ENCODE data around the gene FOXRED2. TPM values are rescaled to one million over a fixed set of nuclear protein-coding genes. Genes with fewer than 3 reads are reported as not detected.
A peak's percentile ranks its signal among the peaks of the same experiment; 100 is the strongest.
"Not testable (repeated sequence)": the region's sequence is repeated elsewhere in the genome, so short reads cannot be mapped to it uniquely, and the experiment has no call there.

FOXRED2 gene
- total and polyA plus RNA-seq, 5 donors from 2014 or later: 0.44 to 1.5 (median 1.2) TPM

GRCh38 chr22:36532466-36532865 is 25.6 kb upstream of the FOXRED2 start:
- Mint-ChIP-seq H3K36me3 (no peaks in the 10 kb centered on the region), H3K4me3 (peak overlapping the region in 1 of 4 donors; percentile 12), H3K9me3 (no peaks in the 10 kb centered on the region), H3K27ac (no peak overlapping the region), H3K27me3 (peaks cover 11% of the 10 kb centered on the region), H3K4me1 (peaks cover 0 to 22% (median 6%) of the 10 kb centered on the region in 4 donors)
- no peak for DNase-seq
- no peak overlapping the region for H3K27ac ChIP-seq (ENCODE audit: insufficient read depth, low read length, poor library complexity, severe bottlenecking)
- no peak for ATAC-seq (ENCODE audit: low read depth in 2 of 2)
- peaks cover 20% of the 10 kb centered on the region for H3K4me1 ChIP-seq (ENCODE audit: control insufficient read depth, insufficient read depth, low read length, poor library complexity, severe bottlenecking)
- no peaks in the 10 kb centered on the region for H3K9me3 ChIP-seq (ENCODE audit: control insufficient read depth in 2 of 2, low read length in 2 of 2)
- H3K36me3 ChIP-seq (ENCODE audit: control insufficient read depth, insufficient read depth, low read length): no peaks in the 10 kb centered on the region
- H3K4me3 ChIP-seq (ENCODE audit: low read depth, low read length): no peak overlapping the region
- H3K27me3 ChIP-seq (ENCODE audit: control insufficient read depth, insufficient read depth, low read length): no peaks in the 10 kb centered on the region

DNA sequence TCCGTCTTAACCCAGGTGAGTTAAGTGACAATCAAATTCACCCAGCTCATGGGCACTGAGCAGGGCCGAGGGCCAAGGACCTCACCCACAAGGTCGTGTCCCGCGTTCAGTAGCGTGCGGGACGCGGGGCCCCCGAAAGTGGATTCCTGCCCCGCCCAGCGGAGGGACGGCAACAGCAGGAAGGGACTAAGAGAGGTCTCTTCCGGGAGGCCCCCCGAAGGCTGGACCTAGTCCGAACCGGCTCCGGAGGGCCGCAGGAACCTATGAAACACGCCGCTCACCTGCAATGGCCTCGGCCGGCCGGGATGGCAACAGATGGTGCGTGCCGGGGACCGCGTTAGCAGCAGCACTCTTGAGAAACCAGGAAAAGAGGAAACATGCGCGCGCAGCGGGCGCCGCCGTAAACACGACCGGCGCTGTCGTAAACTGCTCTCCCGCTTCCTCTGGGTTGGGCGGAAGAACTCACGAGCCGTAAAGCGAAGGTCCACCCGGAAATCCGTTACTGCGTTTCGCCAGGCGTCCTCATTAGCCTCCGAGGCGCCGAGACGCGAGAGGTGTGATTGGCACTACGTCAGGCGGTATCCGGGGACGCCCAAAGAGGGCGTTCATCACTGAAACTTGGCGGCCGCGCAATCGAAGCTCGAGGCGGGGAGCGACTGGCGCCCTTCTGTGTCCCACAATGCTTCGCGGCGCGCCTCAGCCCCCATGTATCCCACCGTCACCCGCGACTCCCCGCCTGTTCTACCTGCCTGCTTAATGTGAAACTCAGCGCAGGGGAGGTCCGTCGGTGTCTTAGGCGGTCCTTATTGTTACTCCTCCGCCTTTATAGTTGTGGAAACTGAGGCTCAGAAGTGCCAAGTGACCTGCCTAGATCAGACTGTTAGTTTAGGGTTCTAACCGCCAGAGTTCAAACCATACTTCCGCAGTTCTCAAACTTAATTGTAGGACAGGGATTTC is 22.2 kb upstream of the FOXRED2 start, which contains the start of gene EIF3D:
EIF3D (minus strand) TSS at position 372 of the 957 bp plus-strand sequence. CDS start 3,045 bp downstream, outside the sequence.
- H3K9me3 Mint-ChIP-seq: no peaks in the 10 kb centered on the region

DNA sequence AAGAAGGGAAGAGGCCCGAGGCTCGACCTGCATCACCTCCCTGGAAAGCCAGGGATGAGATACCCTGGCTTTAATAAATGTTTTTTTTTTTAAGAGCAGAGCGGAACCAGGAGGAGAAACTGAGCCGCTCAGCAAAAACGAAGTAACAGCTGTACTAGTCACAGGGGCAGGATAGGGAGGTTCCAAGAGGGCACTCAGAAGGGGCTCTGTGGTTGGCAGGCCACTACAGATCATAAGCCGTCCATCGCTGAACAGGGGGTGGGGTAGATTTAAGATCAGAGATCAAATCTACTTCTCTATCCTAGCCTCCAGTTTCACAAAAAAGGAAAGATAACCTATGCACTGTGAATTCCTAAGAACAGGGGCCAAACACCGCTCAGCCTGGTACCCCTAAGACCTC is 21.5 kb upstream of the FOXRED2 start:
- no peaks in the 10 kb centered on the region for H3K9me3 ChIP-seq (ENCODE audit: control insufficient read depth in 2 of 2, low read length in 2 of 2)
- peaks cover 39% of the 10 kb centered on the region for H3K36me3 ChIP-seq (ENCODE audit: control insufficient read depth, insufficient read depth, low read length)
- H3K4me3 ChIP-seq (ENCODE audit: low read depth, low read length): peak overlapping the region; percentile 95
- H3K27ac ChIP-seq (ENCODE audit: insufficient read depth, low read length, poor library complexity, severe bottlenecking): peak overlapping the region; percentile 93
- ATAC-seq (ENCODE audit: low read depth in 2 of 2): no peak
- H3K4me1 ChIP-seq (ENCODE audit: control insufficient read depth, insufficient read depth, low read length, poor library complexity, severe bottlenecking): peaks cover 22% of the 10 kb centered on the region
- Mint-ChIP-seq H3K9me3 (no peaks in the 10 kb centered on the region), H3K27me3 (peaks cover 11% of the 10 kb centered on the region), H3K4me3 (peak overlapping the region; percentile 87 to 96 (median 94)), H3K27ac (peak overlapping the region; percentile 97 to 98 (median 98)), H3K4me1 (peaks cover 5 to 35% (median 19%) of the 10 kb centered on the region in 4 donors), H3K36me3 (peaks cover 28% of the 10 kb centered on the region)
- H3K27me3 ChIP-seq (ENCODE audit: control insufficient read depth, insufficient read depth, low read length): no peaks in the 10 kb centered on the region
- no peak for DNase-seq

More for the DNA sequence above, 22.2 kb upstream of the FOXRED2 start, which contains the start of gene EIF3D:
- Mint-ChIP-seq H3K4me1 (peaks cover 5 to 34% (median 19%) of the 10 kb centered on the region in 4 donors), H3K4me3 (peak within 1 kb of the TSS; percentile 87 to 96 (median 94)), H3K27ac (peak within 1 kb of the TSS; percentile 97 to 98 (median 98)), H3K36me3 (peaks cover 21% of the 10 kb centered on the region), H3K27me3 (peaks cover 11% of the 10 kb centered on the region)
- Histone ChIP-seq H3K4me1 (ENCODE audit: control insufficient read depth, insufficient read depth, low read length, poor library complexity, severe bottlenecking) (peaks cover 22% of the 10 kb centered on the region), H3K9me3 (ENCODE audit: control insufficient read depth in 2 of 2, low read length in 2 of 2) (no peaks in the 10 kb centered on the region), H3K27me3 (ENCODE audit: control insufficient read depth, insufficient read depth, low read length) (no peaks in the 10 kb centered on the region), H3K36me3 (ENCODE audit: control insufficient read depth, insufficient read depth, low read length) (peaks cover 32% of the 10 kb centered on the region), H3K4me3 (ENCODE audit: low read depth, low read length) (peak within 1 kb of the TSS; percentile 95), H3K27ac (ENCODE audit: insufficient read depth, low read length, poor library complexity, severe bottlenecking) (peak within 1 kb of the TSS; percentile 93)
- ATAC-seq (ENCODE audit: low read depth in 2 of 2) (peak; percentile 93 to 94), DNase-seq (peak; percentile 98 to 100 (median 99))

DNA sequence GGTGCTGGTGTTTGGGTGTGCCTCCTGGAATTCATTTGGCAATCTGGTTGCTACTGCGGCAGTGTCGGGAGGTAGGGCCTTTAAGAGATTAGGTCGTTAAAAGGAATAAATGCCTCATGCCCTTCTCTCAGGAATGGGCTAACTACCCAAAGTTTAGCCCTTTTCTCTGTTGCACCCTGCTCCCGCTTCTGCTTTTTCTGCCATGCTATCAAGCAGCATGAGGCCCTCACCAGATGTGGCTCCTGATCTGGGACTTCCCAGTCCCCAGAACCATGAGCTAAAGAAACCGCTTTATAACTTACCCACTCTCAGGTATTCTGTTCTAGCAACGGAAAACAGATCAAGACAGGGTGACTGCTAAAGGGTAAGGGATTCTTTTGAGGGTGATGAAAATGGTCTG is 15.8 kb upstream of the FOXRED2 start:
- Mint-ChIP-seq H3K4me3 (peak overlapping the region in 1 of 4 donors; percentile 47), H3K27ac (no peak overlapping the region)
- no peak for ATAC-seq (ENCODE audit: low read depth in 2 of 2)

GRCh38 chr22:36520423-36520822 is 13.6 kb upstream of the FOXRED2 start:
- ATAC-seq (ENCODE audit: low read depth in 2 of 2): no peak
- Mint-ChIP-seq H3K27ac (no peak overlapping the region), H3K9me3 (no peaks in the 10 kb centered on the region)

More for the DNA sequence above, 15.8 kb upstream of the FOXRED2 start:
- no peak overlapping the region for H3K4me3 ChIP-seq (ENCODE audit: low read depth, low read length)
- Mint-ChIP-seq H3K36me3 (peaks cover 57% of the 10 kb centered on the region), H3K27me3 (no peaks in the 10 kb centered on the region), H3K9me3 (no peaks in the 10 kb centered on the region), H3K4me1 (peaks cover 5 to 21% (median 13%) of the 10 kb centered on the region in 4 donors)
- no peaks in the 10 kb centered on the region for H3K9me3 ChIP-seq (ENCODE audit: control insufficient read depth in 2 of 2, low read length in 2 of 2)
- H3K4me1 ChIP-seq (ENCODE audit: control insufficient read depth, insufficient read depth, low read length, poor library complexity, severe bottlenecking): peaks cover 3% of the 10 kb centered on the region
- H3K27me3 ChIP-seq (ENCODE audit: control insufficient read depth, insufficient read depth, low read length): no peaks in the 10 kb centered on the region
- no peak for DNase-seq
- H3K27ac ChIP-seq (ENCODE audit: insufficient read depth, low read length, poor library complexity, severe bottlenecking): no peak overlapping the region
- H3K36me3 ChIP-seq (ENCODE audit: control insufficient read depth, insufficient read depth, low read length): peaks cover 95% of the 10 kb centered on the region

DNA sequence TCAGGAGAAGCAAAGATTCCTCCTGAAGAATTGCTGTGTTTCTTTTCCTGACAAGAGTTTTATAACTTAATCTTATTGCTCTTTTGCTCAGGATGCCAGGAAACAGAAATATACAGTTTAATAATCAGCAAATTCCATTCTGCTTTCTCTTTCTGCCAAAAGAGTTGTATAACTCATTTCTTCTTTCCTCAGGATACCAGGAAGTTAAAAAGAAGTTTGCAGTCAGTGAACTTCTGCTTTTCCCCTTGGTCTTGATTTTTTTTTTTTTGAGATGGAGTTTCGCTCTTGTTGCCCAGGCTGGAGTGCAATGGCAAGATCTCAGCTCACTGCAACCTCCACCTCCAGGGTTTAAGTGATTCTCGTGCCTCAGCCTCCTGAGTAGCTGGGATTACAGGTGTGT is 13.1 kb upstream of the FOXRED2 start:
- not testable (repeated sequence) for H3K27ac ChIP-seq (ENCODE audit: insufficient read depth, low read length, poor library complexity, severe bottlenecking); H3K4me1 Mint-ChIP-seq; DNase-seq; H3K4me3 ChIP-seq (ENCODE audit: low read depth, low read length); H3K9me3 Mint-ChIP-seq; H3K9me3 ChIP-seq (ENCODE audit: control insufficient read depth in 2 of 2, low read length in 2 of 2); H3K4me1 ChIP-seq (ENCODE audit: control insufficient read depth, insufficient read depth, low read length, poor library complexity, severe bottlenecking); H3K27me3 ChIP-seq (ENCODE audit: control insufficient read depth, insufficient read depth, low read length); H3K27me3 Mint-ChIP-seq; ATAC-seq (ENCODE audit: low read depth in 2 of 2)
- peaks cover 66% of the 10 kb centered on the region for H3K36me3 Mint-ChIP-seq
- H3K27ac Mint-ChIP-seq: peak overlapping the region in 1 of 3 donors; percentile 32
- peaks cover 98% of the 10 kb centered on the region for H3K36me3 ChIP-seq (ENCODE audit: control insufficient read depth, insufficient read depth, low read length)
- H3K4me3 Mint-ChIP-seq: peak overlapping the region in 1 of 4 donors; percentile 87

More at GRCh38 chr22:36520423-36520822, 13.6 kb upstream of the FOXRED2 start:
- peaks cover 64% of the 10 kb centered on the region for H3K36me3 Mint-ChIP-seq
- H3K4me1 Mint-ChIP-seq: peaks cover 0 to 6% (median 2%) of the 10 kb centered on the region in 4 donors
- Histone ChIP-seq H3K36me3 (ENCODE audit: control insufficient read depth, insufficient read depth, low read length) (peaks cover 100% of the 10 kb centered on the region), H3K9me3 (ENCODE audit: control insufficient read depth in 2 of 2, low read length in 2 of 2) (no peaks in the 10 kb centered on the region), H3K4me3 (ENCODE audit: low read depth, low read length) (no peak overlapping the region), H3K27ac (ENCODE audit: insufficient read depth, low read length, poor library complexity, severe bottlenecking) (no peak overlapping the region), H3K27me3 (ENCODE audit: control insufficient read depth, insufficient read depth, low read length) (no peaks in the 10 kb centered on the region), H3K4me1 (ENCODE audit: control insufficient read depth, insufficient read depth, low read length, poor library complexity, severe bottlenecking) (no peaks in the 10 kb centered on the region)
- peak overlapping the region in 1 of 4 donors; percentile 87 for H3K4me3 Mint-ChIP-seq
- H3K27me3 Mint-ChIP-seq: no peaks in the 10 kb centered on the region
- no peak for DNase-seq

- Mint-ChIP-seq H3K27me3 (no peaks in the 10 kb centered on the region), H3K36me3 (peaks cover 67% of the 10 kb centered on the region), H3K4me3 (no peak overlapping the region), H3K4me1 (peaks cover 3 to 14% (median 5%) of the 10 kb centered on the region in 4 donors), H3K27ac (no peak overlapping the region), H3K9me3 (peaks cover 0 to 1% (median 0%) of the 10 kb centered on the region in 7 donors)
- DNase-seq: no peak
- Histone ChIP-seq H3K27me3 (ENCODE audit: control insufficient read depth, insufficient read depth, low read length) (no peaks in the 10 kb centered on the region), H3K4me1 (ENCODE audit: control insufficient read depth, insufficient read depth, low read length, poor library complexity, severe bottlenecking) (no peaks in the 10 kb centered on the region), H3K4me3 (ENCODE audit: low read depth, low read length) (no peak overlapping the region), H3K36me3 (ENCODE audit: control insufficient read depth, insufficient read depth, low read length) (peaks cover 90% of the 10 kb centered on the region), H3K9me3 (ENCODE audit: control insufficient read depth in 2 of 2, low read length in 2 of 2) (no peaks in the 10 kb centered on the region), H3K27ac (ENCODE audit: insufficient read depth, low read length, poor library complexity, severe bottlenecking) (no peak overlapping the region)
- no peak for ATAC-seq (ENCODE audit: low read depth in 2 of 2)
These were observed 7.9 kb upstream of the FOXRED2 start for GRCh38 chr22:36514766-36515165.

Measured in CD4-positive, CD25-positive, alpha-beta regulatory T cell (primary cell).